DND-41 (cell line): Measurements from ENCODE around the gene RASSF8.

Experiments used
- ATAC-seq: fragments of 200-7000 bp; cut with Tn5 transposase; 3 replicates; pipeline ENCODE4 v1.9.1; 2021; ENCODE audit warnings: low read depth; ENCODE audit not compliant: insufficient read depth
- DNase-seq: peaks from one replicate; pipeline ENCODE4 v3.0.0-alpha.2; 2020
- H2AFZ ChIP-seq: 2 replicates; pipeline ENCODE4 v1.6.0; 2012; ENCODE audit warnings: low read depth, low read length
- H3K27ac ChIP-seq: 2 replicates; pipeline ENCODE4 v1.5.1; 2012; ENCODE audit warnings: low read length, inconsistent platforms
- H3K27me3 ChIP-seq: fragments of 200-600 bp; sonication (generic); 2 replicates; pipeline ENCODE4 v1.6.0; 2012; ENCODE audit warnings: low read length, mild to moderate bottlenecking, inconsistent platforms; ENCODE audit not compliant: insufficient read depth, poor library complexity
- H3K36me3 ChIP-seq: 2 replicates; pipeline ENCODE4 v1.5.1; 2012; ENCODE audit warnings: low read length, inconsistent platforms; ENCODE audit not compliant: insufficient read depth
- H3K4me1 ChIP-seq: 2 replicates; pipeline ENCODE4 v1.5.1; 2012; ENCODE audit warnings: mild to moderate bottlenecking, low read length; ENCODE audit not compliant: insufficient read depth
- H3K4me2 ChIP-seq: 2 replicates; pipeline ENCODE4 v1.6.0; 2012; ENCODE audit warnings: mild to moderate bottlenecking, moderate library complexity, low read length, inconsistent platforms; ENCODE audit not compliant: insufficient read depth
- H3K4me3 ChIP-seq, 2 experiments: fragments of 200-600 bp in 1 of 2; shearing (Covaris generic) in 1 of 2; 2 replicates each; pipeline ENCODE4 v1.5.1; 2012 to 2016; ENCODE audit warnings: inconsistent platforms in 2 of 2, low read length in 2 of 2, mild to moderate bottlenecking in 2 of 2, low read depth in 1 of 2, moderate library complexity in 1 of 2
- H3K79me2 ChIP-seq: 2 replicates; pipeline ENCODE4 v1.6.0; 2012; ENCODE audit warnings: low read length, inconsistent platforms; ENCODE audit not compliant: insufficient read depth
- H3K9ac ChIP-seq: 2 replicates; pipeline ENCODE4 v1.6.0; 2012; ENCODE audit warnings: low read depth, mild to moderate bottlenecking, inconsistent platforms, low read length, moderate library complexity
- H3K9me3 ChIP-seq: 2 replicates; pipeline ENCODE4 v1.5.1; 2012; ENCODE audit warnings: low read length, moderate library complexity, mild to moderate bottlenecking, inconsistent platforms; ENCODE audit not compliant: insufficient read depth, severe bottlenecking
- H4K20me1 ChIP-seq: 2 replicates; pipeline ENCODE4 v1.6.0; 2012; ENCODE audit warnings: low read length; ENCODE audit not compliant: insufficient read depth
- EZH2 ChIP-seq: IDR thresholded peaks from 3 replicates; pipeline ENCODE4 v1.6.1; 2012; ENCODE audit warnings: borderline replicate concordance, low read depth, mild to moderate bottlenecking, moderate library complexity, low read length, inconsistent platforms; ENCODE audit not compliant: severe bottlenecking
- TF ChIP-seq, protein P1 (sequence below): IDR thresholded peaks from 2 replicates; pipeline ENCODE4 v1.5.1; 2012; ENCODE audit warnings: borderline replicate concordance, low read length, moderate library complexity, mild to moderate bottlenecking; ENCODE audit not compliant: poor library complexity, severe bottlenecking; ENCODE audit errors: extremely low read depth

The RASSF8 gene

DNA sequence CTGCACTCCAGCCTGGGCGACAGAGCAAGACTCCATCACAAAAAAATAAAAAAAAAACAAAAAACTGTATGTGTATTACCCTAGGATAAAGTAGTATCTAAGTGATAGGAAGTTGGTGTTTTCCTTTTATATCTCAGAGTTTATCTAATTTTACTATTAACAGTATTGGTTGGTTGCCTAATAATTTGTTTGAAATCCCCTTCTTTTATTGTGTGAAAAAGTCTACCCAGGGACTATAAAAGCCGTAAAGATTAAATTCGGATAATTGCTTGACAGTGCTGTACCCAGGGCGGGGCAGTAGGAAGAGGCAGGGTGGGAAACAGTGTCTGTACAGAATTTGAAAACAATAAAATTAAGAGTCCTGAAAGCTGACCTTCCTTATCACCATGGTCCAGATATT lies 78.4 kb downstream of the RASSF8 start:
- Histone ChIP-seq H3K4me1 (no peaks in the 10 kb centered on the region), H3K4me3 (no peak overlapping the region), H2AFZ (no peak overlapping the region), H3K79me2 (no peaks in the 10 kb centered on the region), H3K36me3 (no peaks in the 10 kb centered on the region), H3K9ac (no peak overlapping the region), H3K9me3 (no peaks in the 10 kb centered on the region), H3K4me2 (no peak overlapping the region), H4K20me1 (no peaks in the 10 kb centered on the region), H3K27me3 (peaks cover 15% of the 10 kb centered on the region), H3K27ac (no peak overlapping the region)
- no peak for TF ChIP-seq EZH2
- TF ChIP-seq, protein P1, sequence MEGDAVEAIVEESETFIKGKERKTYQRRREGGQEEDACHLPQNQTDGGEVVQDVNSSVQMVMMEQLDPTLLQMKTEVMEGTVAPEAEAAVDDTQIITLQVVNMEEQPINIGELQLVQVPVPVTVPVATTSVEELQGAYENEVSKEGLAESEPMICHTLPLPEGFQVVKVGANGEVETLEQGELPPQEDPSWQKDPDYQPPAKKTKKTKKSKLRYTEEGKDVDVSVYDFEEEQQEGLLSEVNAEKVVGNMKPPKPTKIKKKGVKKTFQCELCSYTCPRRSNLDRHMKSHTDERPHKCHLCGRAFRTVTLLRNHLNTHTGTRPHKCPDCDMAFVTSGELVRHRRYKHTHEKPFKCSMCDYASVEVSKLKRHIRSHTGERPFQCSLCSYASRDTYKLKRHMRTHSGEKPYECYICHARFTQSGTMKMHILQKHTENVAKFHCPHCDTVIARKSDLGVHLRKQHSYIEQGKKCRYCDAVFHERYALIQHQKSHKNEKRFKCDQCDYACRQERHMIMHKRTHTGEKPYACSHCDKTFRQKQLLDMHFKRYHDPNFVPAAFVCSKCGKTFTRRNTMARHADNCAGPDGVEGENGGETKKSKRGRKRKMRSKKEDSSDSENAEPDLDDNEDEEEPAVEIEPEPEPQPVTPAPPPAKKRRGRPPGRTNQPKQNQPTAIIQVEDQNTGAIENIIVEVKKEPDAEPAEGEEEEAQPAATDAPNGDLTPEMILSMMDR = no peak
- ATAC-seq (no peak), DNase-seq (no peak)

DNA sequence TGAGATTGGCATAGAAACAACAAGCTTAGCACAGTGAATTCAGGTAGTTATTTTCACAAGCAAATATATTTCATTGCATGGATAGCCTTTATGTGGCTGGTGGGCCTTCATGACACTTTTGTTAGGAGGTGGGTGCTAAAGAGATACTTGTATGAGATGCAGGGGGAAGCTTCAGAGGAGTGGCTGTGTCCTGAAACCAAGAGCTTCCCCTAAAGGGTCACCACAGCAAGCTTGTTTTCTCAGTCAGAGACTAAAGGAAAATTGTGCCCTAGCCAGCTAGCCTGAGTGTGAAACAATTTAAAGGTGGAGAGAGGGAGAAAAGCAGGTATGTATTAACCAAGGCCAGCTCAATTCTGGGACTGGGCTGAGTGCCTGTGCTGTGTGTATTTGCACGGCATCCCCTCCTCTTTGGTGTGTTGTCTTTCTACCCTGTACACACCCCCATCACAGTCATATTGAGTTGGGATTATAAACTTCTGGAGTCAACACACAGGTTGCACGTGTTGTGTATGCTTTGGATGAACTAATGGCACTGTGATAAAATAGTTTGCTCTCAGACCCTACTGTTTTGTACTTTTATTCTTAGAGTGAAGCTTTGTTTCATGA lies 79.2 kb downstream of the RASSF8 start:
- no peaks in the 10 kb centered on the region for H3K36me3 ChIP-seq
- no peaks in the 10 kb centered on the region for H3K79me2 ChIP-seq
- H3K9ac ChIP-seq = no peak overlapping the region
- H3K27me3 ChIP-seq = peaks cover 18% of the 10 kb centered on the region
- no peak overlapping the region for H3K27ac ChIP-seq
- no peak overlapping the region for H2AFZ ChIP-seq
- H3K4me1 ChIP-seq = no peaks in the 10 kb centered on the region
- H3K9me3 ChIP-seq = no peaks in the 10 kb centered on the region
- H4K20me1 ChIP-seq = no peaks in the 10 kb centered on the region
- TF ChIP-seq, protein P1 = no peak
- TF ChIP-seq EZH2 = no peak
- no peak overlapping the region for H3K4me2 ChIP-seq
- DNase-seq (no peak), ATAC-seq (no peak)
- H3K4me3 ChIP-seq = no peak overlapping the region

DNA sequence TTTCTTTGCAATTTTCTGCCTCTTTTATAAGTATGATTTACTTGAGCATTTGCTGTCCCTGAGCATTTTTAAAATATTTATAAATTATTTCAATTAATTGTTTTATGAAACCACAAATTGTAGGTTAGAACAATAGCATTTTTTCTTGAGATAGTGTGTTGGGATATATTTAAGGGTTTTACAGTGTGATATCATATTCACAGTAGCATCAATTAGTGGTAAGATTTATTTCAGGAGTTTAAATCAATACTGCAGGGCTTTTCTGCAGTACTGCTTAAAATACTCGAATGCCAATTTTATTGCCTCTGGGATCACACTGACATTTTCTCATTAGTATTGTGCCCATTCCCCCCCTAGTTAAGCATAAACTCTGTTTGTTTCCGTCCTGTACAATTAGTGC lies 84.2 kb downstream of the RASSF8 start:
- H2AFZ ChIP-seq = no peak overlapping the region
- H3K27ac ChIP-seq = no peak overlapping the region
- H3K4me3 ChIP-seq = no peak overlapping the region
- H3K79me2 ChIP-seq = no peaks in the 10 kb centered on the region
- TF ChIP-seq, protein P1 = no peak
- TF ChIP-seq EZH2 = no peak
- H3K4me1 ChIP-seq = no peaks in the 10 kb centered on the region
- H3K27me3 ChIP-seq = peaks cover 27% of the 10 kb centered on the region
- no peaks in the 10 kb centered on the region for H4K20me1 ChIP-seq
- no peak overlapping the region for H3K4me2 ChIP-seq
- DNase-seq (no peak), ATAC-seq (no peak)
- no peak overlapping the region for H3K9ac ChIP-seq
- H3K36me3 ChIP-seq = no peaks in the 10 kb centered on the region
- H3K9me3 ChIP-seq = no peaks in the 10 kb centered on the region
